ENCODE measurements around the gene CRHBP.
A peak's percentile ranks its signal among the peaks of the same experiment; 100 is the strongest.
"Not testable (repeated sequence)": the region's sequence is repeated elsewhere in the genome, so short reads cannot be mapped to it uniquely, and the experiment has no call there.

CRHBP gene

GRCh38 chr5:76958991-76959767 is 6.3 kb downstream of the CRHBP start:
- DNase-seq (ENCODE audit: low read depth) = peak; percentile 87

GRCh38 chr5:76960004-76960625 is 7.3 kb downstream of the CRHBP start:
- no peak for DNase-seq (ENCODE audit: low read depth)

GRCh38 chr5:76964060-76964459 is 11.2 kb downstream of the CRHBP start:
- no peak for DNase-seq (ENCODE audit: low read depth)

GRCh38 chr5:76971511-76971910 is 18.7 kb downstream of the CRHBP start:
- no peak for DNase-seq (ENCODE audit: low read depth)

GRCh38 chr5:76972689-76973088 is 19.8 kb downstream of the CRHBP start:
- DNase-seq (ENCODE audit: low read depth) = no peak

DNA sequence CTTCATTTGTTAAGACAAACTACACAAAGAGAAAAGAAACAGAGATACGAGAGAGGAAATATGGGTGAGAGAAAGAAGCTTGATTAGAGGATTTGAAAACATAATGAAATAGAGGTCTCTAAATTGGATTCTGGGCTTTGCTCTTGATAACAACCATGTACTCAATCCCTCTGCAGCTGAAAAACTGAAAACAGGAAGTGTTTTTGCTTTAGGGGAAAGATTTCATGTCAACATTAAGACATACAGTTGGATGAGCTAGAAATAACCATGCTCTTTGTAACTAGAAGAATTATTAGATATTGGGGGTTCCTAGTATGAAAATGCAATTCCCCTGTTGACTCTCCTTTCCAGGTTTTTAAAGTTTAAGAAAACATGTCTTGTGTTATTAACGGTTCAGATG is 21.9 kb downstream of the CRHBP start:
- no peak for DNase-seq (ENCODE audit: low read depth)

GRCh38 chr5:76978869-76979268 is 26.0 kb downstream of the CRHBP start:
- no peak for DNase-seq (ENCODE audit: low read depth)

DNA sequence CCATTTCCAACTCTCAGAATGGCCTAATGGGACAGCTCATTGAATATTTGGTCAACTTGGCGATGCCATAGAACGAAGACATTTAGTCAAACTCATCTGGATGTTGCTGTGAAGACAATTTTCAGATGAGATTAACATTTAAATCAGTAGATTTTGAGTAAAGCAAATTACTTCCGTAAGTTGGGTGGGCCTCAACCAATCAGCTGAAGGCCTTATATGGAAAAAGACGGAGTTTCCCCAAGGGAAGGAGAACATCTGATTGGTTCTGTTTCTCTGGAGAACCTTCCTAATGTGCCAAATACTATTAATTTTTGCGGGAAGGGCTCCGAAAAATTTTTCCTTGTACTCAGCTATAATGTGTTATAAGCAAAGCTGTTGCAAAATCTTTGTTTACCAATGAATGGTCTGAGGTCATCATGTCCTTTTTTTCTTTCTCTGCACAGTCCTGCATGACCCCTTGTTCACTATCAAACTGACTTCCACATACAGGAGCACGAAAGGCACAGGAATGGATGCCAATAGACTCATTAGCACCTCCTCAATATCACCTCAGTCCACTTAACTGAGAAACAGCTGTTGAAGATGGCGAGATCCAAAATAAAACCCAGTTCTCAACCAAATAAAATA is 27.8 kb downstream of the CRHBP start:
- DNase-seq (ENCODE audit: low read depth) = no peak

DNA sequence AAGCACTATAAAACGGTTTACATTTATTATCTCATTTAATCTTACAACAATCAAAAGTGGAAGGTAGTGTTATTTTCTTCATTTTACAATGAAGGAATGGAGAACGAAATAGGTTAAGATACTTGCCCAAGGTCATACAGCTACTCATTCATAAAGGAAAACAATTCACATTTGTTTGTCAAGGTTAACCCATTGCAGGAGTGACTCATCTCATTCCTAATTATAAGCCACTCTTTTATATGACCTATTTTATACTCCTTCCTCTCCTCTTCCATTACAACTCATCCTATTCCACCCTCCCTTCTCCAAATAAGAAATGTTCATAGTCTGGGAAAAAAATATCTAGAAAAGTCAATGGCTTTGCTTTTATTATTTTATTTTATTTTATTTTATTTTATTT is 29.6 kb downstream of the CRHBP start:
- no peak for DNase-seq (ENCODE audit: low read depth)

DNA sequence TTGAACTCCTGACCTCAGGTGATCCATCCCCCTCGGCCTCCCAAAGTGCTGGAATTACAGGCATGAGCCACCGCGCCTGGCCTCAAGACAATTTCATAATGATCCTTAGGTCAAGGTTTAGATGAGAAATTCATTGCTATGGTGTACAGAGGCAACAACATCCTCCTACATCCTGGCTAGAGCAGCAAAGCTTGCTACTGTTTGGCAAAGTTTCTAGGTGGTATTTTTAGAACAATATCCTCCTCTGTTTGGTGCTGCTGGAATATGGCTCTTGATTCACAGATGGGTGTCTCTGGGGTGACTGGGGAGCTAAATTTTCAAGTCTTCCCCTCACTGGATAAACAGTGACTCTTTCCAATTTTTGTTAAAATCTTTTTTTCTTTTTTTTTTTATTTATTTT is 30.6 kb downstream of the CRHBP start:
- DNase-seq (ENCODE audit: low read depth) = no peak

- no peak for DNase-seq (ENCODE audit: low read depth)
These were observed 34.1 kb downstream of the CRHBP start for GRCh38 chr5:76986825-76987526.

DNA sequence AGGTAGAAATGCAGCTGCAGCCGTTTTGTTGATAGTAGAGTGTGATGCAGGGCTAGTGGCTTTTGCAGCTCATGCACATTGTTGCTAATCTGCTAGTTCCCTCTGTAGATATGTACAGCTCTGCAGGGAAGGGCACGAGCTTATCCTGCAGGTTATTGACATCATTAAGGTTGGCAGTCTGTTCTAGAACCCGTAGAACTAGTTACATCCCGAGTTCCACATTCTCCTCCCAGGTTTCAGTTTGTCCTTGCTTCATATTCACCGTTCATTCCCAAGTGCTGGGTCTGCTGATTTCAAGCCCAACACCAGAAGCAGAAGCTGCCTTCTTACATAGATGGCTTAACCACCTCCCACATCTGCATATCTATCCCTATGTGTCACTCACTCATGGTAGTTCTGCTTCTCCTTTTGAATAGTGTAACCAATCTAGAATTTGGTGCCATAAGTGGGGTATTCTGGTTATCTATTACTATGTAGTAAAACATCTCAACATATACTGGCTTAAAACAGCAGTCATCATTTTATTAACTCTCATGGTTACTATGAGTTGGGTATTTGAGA is 38.1 kb downstream of the CRHBP start:
- no peak for DNase-seq (ENCODE audit: low read depth)

GRCh38 chr5:76993436-76993835 is 40.6 kb downstream of the CRHBP start:
- DNase-seq (ENCODE audit: low read depth) = not testable (repeated sequence)

GRCh38 chr5:76994337-76994736 is 41.5 kb downstream of the CRHBP start:
- no peak for DNase-seq (ENCODE audit: low read depth)

DNA sequence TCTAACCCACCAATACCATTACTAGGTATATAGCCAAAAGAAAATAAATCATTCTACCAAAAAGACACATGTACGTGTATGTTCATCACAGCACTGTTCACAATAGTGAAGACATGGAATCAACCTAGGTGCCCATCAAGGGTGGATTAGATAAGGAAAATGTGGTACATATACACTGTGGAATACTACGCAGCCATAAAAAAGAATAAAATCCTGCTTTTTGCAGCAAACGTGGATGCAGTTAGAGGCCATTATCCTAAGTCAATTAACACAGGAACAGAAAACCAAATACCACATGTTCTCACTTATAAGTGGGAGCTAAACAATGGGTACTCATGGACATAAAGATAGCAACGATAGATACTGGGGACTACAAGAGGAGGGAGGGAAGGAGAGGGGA is 45.4 kb downstream of the CRHBP start:
- DNase-seq (ENCODE audit: low read depth) = not testable (repeated sequence)

GRCh38 chr5:76999451-76999850 is 46.6 kb downstream of the CRHBP start:
- DNase-seq (ENCODE audit: low read depth) = peak; percentile 73

- DNase-seq (ENCODE audit: low read depth) = no peak
These were observed 50.4 kb downstream of the CRHBP start for GRCh38 chr5:77003246-77003645.

GRCh38 chr5:77006124-77006523 is 53.3 kb downstream of the CRHBP start:
- no peak for DNase-seq (ENCODE audit: low read depth)

DNA sequence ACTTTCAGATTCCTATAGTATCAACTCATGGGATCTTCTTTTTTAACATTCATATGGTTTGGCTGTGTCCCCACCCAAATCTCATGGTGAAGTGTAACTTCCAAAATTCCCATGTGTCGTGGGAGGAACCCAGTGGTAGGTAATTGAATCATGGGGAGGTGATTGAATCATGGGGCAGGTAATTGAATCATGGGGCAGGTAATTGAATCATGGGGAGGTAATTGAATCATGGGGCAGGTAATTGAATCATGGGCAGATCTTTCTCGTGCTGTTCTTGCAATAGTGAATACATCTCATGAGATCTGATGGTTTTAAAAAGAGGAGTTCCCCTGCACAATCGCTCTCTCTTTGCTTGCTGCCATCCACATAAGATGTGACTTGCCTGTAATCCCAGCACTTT is 55.6 kb downstream of the CRHBP start:
- DNase-seq (ENCODE audit: low read depth) = no peak

- no peak for DNase-seq (ENCODE audit: low read depth)
These were observed 57.4 kb downstream of the CRHBP start for GRCh38 chr5:77010243-77010642.

DNA sequence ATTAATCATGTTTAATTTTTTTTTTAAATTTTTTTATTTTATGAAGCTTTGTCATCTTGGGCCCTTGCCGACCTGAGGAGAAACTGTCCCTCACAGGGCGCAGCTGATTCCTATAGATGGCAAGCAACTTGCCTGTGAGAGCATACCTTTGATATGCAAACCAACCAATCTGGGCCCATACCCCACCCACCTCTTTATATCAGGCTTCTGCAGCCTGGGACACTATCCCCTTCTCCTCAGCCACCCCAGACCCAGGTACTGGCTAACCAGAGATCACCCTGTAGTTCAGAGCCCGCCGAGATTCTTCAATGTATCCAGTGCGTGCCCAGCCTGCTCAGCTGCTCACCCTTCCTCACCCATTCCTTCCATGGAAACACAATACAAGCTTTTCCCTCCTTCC is 58.7 kb downstream of the CRHBP start:
- DNase-seq (ENCODE audit: low read depth) = no peak

GRCh38 chr5:77012601-77013000 is 59.8 kb downstream of the CRHBP start:
- DNase-seq (ENCODE audit: low read depth) = no peak
